K562 (cell line): ENCODE measurements around the gene MLH1. TPM values are rescaled to one million over a fixed set of nuclear protein-coding genes. Genes with fewer than 3 reads are reported as not detected.

Experiments used
- ATAC-seq: fragments of 200-7000 bp; cut with Tn5 transposase; 3 replicates; pipeline ENCODE4 v1.9.1; 2020; ENCODE audit warnings: moderate library complexity
- BruUV-seq: library from RNA; stranded (reverse); fragments of 400-500 nt; replicated peaks from 2 replicates; lab custom pipeline; 2021; lab: Mats Ljungman, UMichigan
- CTCF ChIA-PET: fragments of 300-600 bp; formaldehyde crosslinking; extraction: SDS; loops from one replicate; lab custom pipeline; 2021; ENCODE audit warnings: low intra/inter-chr PET ratio; lab: Yijun Ruan, JAX
- POLR2A ChIA-PET: fragments of 300-600, 350-650 bp; sonication (Branson Sonifier 250); formaldehyde crosslinking; extraction: SDS; loops from one replicate; lab custom pipeline; 2021; ENCODE audit warnings: antibody characterized with exemption, inconsistent platforms; lab: Yijun Ruan, JAX
- DNase-seq, 4 experiments: peaks; one replicate each; pipeline versions ENCODE4 v3.0.0 to v3.0.0-alpha.2; 2011 to 2018; ENCODE audit warnings: low spot score in 3 of 4, mixed read lengths in 3 of 4; ENCODE audit errors: extremely low read depth in 1 of 4
- FAIRE-seq: peaks from 2 replicates; lab custom pipeline; 2011; peaks lifted over from hg19 to GRCh38; lab: Jason Lieb, UNC
- H2AFZ ChIP-seq: 2 replicates; pipeline ENCODE4 v1.6.0; 2011; ENCODE audit warnings: low read depth, low read length, control low read depth, inconsistent platforms
- H3K27ac ChIP-seq: fragments of 200-600 bp; 3 replicates; pipeline ENCODE4 v1.8.0; 2011; ENCODE audit warnings: low read depth, mild to moderate bottlenecking, control low read depth, inconsistent platforms, low read length, moderate library complexity, mixed read lengths; ENCODE audit errors: extremely low read depth
- H3K27me3 ChIP-seq, 2 experiments: fragments of 300-600 bp in 1 of 2; 2 replicates in 1 of 2; 3 replicates in 1 of 2; pipeline versions ENCODE4 v1.6.0 to v1.8.0; 2011; ENCODE audit warnings: inconsistent platforms in 2 of 2, low read length in 2 of 2, mild to moderate bottlenecking in 1 of 2, mixed read lengths in 1 of 2, moderate library complexity in 1 of 2; ENCODE audit not compliant: control insufficient read depth in 2 of 2, insufficient read depth in 2 of 2
- H3K36me3 ChIP-seq: fragments of 300-600 bp; 3 replicates; pipeline ENCODE4 v1.8.0; 2011; ENCODE audit warnings: mild to moderate bottlenecking, low read length, inconsistent platforms; ENCODE audit not compliant: control insufficient read depth, insufficient read depth
- H3K4me1 ChIP-seq, 2 experiments: fragments of 200-600 bp in 1 of 2; replicated peaks in 1 of 2; 2 replicates in 1 of 2; 3 replicates in 1 of 2; pipeline versions ENCODE4 v1.5.1 to v1.8.0; 2011; ENCODE audit warnings: inconsistent platforms in 2 of 2, low read length in 2 of 2, mild to moderate bottlenecking in 1 of 2, mixed read lengths in 1 of 2, moderate library complexity in 1 of 2; ENCODE audit not compliant: control insufficient read depth in 2 of 2, insufficient read depth in 2 of 2
- H3K4me2 ChIP-seq: 2 replicates; pipeline ENCODE4 v1.6.1; 2011; ENCODE audit warnings: low read length, control low read depth, inconsistent platforms, mixed read lengths; ENCODE audit not compliant: insufficient read depth
- H3K4me3 ChIP-seq: fragments of 200-600 bp; sonication (generic), shearing (Covaris generic); 2 replicates; pipeline ENCODE4 v1.5.1; 2016; ENCODE audit warnings: control low read depth, inconsistent platforms
- H3K79me2 ChIP-seq: fragments of 200-600 bp; 3 replicates; pipeline ENCODE4 v1.8.0; 2011; ENCODE audit warnings: low read length, inconsistent platforms; ENCODE audit not compliant: control insufficient read depth, insufficient read depth
- H3K9ac ChIP-seq, 2 experiments: 2 replicates each; pipeline versions ENCODE4 v1.6.0 to v1.6.1; 2011; ENCODE audit warnings: low read depth in 2 of 2, low read length in 2 of 2, control low read depth in 1 of 2, inconsistent platforms in 1 of 2, mild to moderate bottlenecking in 1 of 2, mixed read lengths in 1 of 2; ENCODE audit not compliant: insufficient read depth in 1 of 2
- H3K9me1 ChIP-seq: one replicate; pipeline ENCODE4 v1.6.0; 2011; ENCODE audit warnings: inconsistent platforms, mild to moderate bottlenecking, low read length, moderate library complexity; ENCODE audit not compliant: control insufficient read depth, insufficient read depth
- H3K9me3 ChIP-seq: replicated peaks from 2 replicates; pipeline ENCODE4 v1.5.1; 2011; ENCODE audit warnings: low read depth, low read length, inconsistent platforms; ENCODE audit not compliant: control insufficient read depth, insufficient read depth
- H4K20me1 ChIP-seq: replicated peaks from 2 replicates; pipeline ENCODE4 v1.6.1; 2011; ENCODE audit warnings: low read length, inconsistent platforms, mixed read lengths; ENCODE audit not compliant: control insufficient read depth, insufficient read depth
- BRF1 ChIP-seq: IDR thresholded peaks from 3 replicates; pipeline ENCODE4 v1.6.1; 2011; ENCODE audit warnings: borderline replicate concordance, mild to moderate bottlenecking; ENCODE audit not compliant: insufficient read length; ENCODE audit errors: extremely low read depth
- CHD1 ChIP-seq: fragments of 200-600 bp; sonication (generic); IDR thresholded peaks from one replicate; pipeline ENCODE4 v1.6.1; 2012; ENCODE audit warnings: mild to moderate bottlenecking, moderate library complexity, low read length, inconsistent platforms
- FIP1L1 ChIP-seq: fragments of 200-400 bp; formaldehyde crosslinking; IDR thresholded peaks from 2 replicates; pipeline ENCODE4 v1.6.1; 2018; ENCODE audit warnings: mild to moderate bottlenecking, low read depth, low read length; ENCODE audit not compliant: poor library complexity, severe bottlenecking
- HIVEP1 ChIP-seq: fragments of 250-450 bp; sonication (Bioruptor Pico); IDR thresholded peaks from 2 replicates; pipeline ENCODE4 v1.4.0; 2020; ENCODE audit warnings: mild to moderate bottlenecking
- IRF1 ChIP-seq: sonication (generic); formaldehyde crosslinking; IDR thresholded peaks from 2 replicates; pipeline ENCODE4 v1.8.0; 2022; ENCODE audit warnings: missing genetic modification reagents, mild to moderate bottlenecking, borderline replicate concordance
- KLF1 ChIP-seq: fragments of 450-650 bp; IDR thresholded peaks from 2 replicates; pipeline ENCODE4 v1.6.1; 2016; ENCODE audit warnings: missing genetic modification characterization, missing compliant biosample characterization
- TRIM28 ChIP-seq: fragments of 450-650 bp; IDR thresholded peaks from 2 replicates; pipeline ENCODE4 v1.6.1; 2017
- ZNF133 ChIP-seq: fragments of 250-450 bp; sonication (Bioruptor Pico); IDR thresholded peaks from 2 replicates; pipeline ENCODE4 v1.4.0; 2020; ENCODE audit warnings: mild to moderate bottlenecking
- ZNF197 ChIP-seq: fragments of 200-800 bp; sonication (Bioruptor generic); IDR thresholded peaks from 2 replicates; pipeline ENCODE4 v1.6.1; 2016; ENCODE audit warnings: low read depth, missing genetic modification characterization, missing compliant biosample characterization
- WGBS: fragments of 100-300 bp; shearing (Covaris generic); methylation state at CpG from one replicate; pipeline ENCODE4 v1.1.6; 2016; ENCODE audit warnings: low coverage, mixed read lengths; ENCODE audit not compliant: insufficient coverage; ENCODE audit errors: missing lambda C conversion rate; 5-methylcytosine and 5-hydroxymethylcytosine counted together
- in situ Hi-C: fragments of 300-500 bp; cut with MboI; formaldehyde crosslinking; loops from 4 replicates; pipeline ENCODE4 v1.15.0; 2018; ENCODE audit warnings: inconsistent platforms, mixed read lengths
- intact Hi-C: fragments of 100-400 bp; cut with micrococcal nuclease; formaldehyde crosslinking; loops from 2 replicates; pipeline ENCODE4 v1.14.2; 2022
- polyA plus RNA-seq, 8 experiments: library from polyadenylated mRNA; depleted of rRNA in 4 of 8; stranded (reverse) in 5 of 8; unstranded in 3 of 8; fragments of >200 nt; fragmentation: Nextera tagmentation in 2 of 8; fragmentation: Illumina TruSeq in 1 of 8; extraction: Ambion mirVana in 2 of 8; extraction: Trizol in 1 of 8; gene quantifications; 2 replicates each; pipeline versions ENCODE4 v1.2.1 to v1.2.3, GENCODE V29; 2011 to 2014; ENCODE audit warnings: inconsistent platforms in 1 of 8, missing spikeins in 1 of 8
- total RNA-seq, 7 experiments: library from RNA; depleted of rRNA in 6 of 7; stranded (reverse); fragments of >200 nt in 6 of 7; fragmentation: Illumina TruSeq in 2 of 7; extraction: Trizol in 2 of 7; gene quantifications; 2 replicates each; pipeline versions ENCODE4 v1.2.1 to v1.2.3, GENCODE V29; 2011 to 2021; ENCODE audit warnings: low replicate concordance in 1 of 7
- TF ChIP-seq, protein P1 (sequence below), 2 experiments: fragments of 250-450 bp in 1 of 2; fragments of 450-650 bp in 1 of 2; sonication (Bioruptor Pico) in 1 of 2; IDR thresholded peaks; 2 replicates each; pipeline versions ENCODE4 v1.6.1 to v1.8.0; 2016 to 2021; ENCODE audit warnings: mild to moderate bottlenecking in 2 of 2, moderate library complexity in 2 of 2, missing compliant biosample characterization in 1 of 2, missing genetic modification characterization in 1 of 2
- TF ChIP-seq, protein P2 (sequence below): fragments of 450-650 bp; formaldehyde crosslinking; IDR thresholded peaks from 2 replicates; pipeline ENCODE4 v1.4.0; 2020; ENCODE audit warnings: mild to moderate bottlenecking, moderate library complexity
- TF ChIP-seq, protein P3 (sequence below): fragments of 450-650 bp; IDR thresholded peaks from 2 replicates; pipeline ENCODE4 v1.6.1; 2017; ENCODE audit warnings: antibody characterized with exemption, mild to moderate bottlenecking
- TF ChIP-seq, protein P4 (sequence below): sonication (generic); formaldehyde crosslinking; IDR thresholded peaks from 2 replicates; pipeline ENCODE4 v1.8.1; 2023; ENCODE audit warnings: mild to moderate bottlenecking, missing genetic modification reagents

The MLH1 gene
- total and polyA plus RNA-seq, 9 of the 15 experiments (the other 6 are each of a cell fraction or from before 2014, with no cell fraction given): 76.4 to 155 (median 117) TPM

DNA sequence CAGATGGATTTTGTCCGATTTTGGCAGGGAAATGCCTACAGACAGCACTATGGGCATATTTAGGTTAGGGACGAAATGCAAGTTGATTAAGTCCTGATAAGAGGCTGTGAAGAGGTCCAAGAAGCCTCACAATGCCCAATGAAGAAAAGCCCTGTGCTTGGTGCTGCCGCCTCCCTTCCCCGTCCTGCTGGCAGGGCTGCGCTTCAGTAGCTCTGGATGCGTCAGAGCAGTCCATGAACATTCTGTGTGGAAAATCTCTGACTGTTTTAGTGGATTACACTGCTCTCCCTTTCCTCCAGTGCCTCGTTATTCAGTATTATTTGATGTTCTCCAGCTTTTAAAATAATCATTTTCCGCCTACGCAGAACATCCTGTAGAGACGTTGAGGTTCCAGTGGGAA, 39.6 kb downstream of the MLH1 start:
- Histone ChIP-seq H3K4me1 (peaks cover 2 to 3% of the 10 kb centered on the region in 2 experiments; a peak in 3 of 5 replicates), H3K4me3 (no peak overlapping the region), H3K36me3 (peaks cover 95% of the 10 kb centered on the region), H3K9me3 (peaks cover 3% of the 10 kb centered on the region), H3K9ac (no peak overlapping the region), H3K27me3 (no peaks in the 10 kb centered on the region), H4K20me1 (no peaks in the 10 kb centered on the region), H3K4me2 (no peak overlapping the region), H3K79me2 (no peaks in the 10 kb centered on the region), H3K9me1 (no peaks in the 10 kb centered on the region), H2AFZ (no peak overlapping the region), H3K27ac (no peak overlapping the region)
- no peak for FAIRE-seq
- intact Hi-C loops: no loop called here
- DNase-seq: no peak
- no TSS peak for BruUV-seq
- WGBS: 96% methylated on average over 10 of the region's 10 CpGs
- ATAC-seq: no peak
- CTCF ChIA-PET: no interaction called here
- in situ Hi-C loops: no loop called here
- POLR2A ChIA-PET: interaction anchor here (0.6 kb wide), 2 partner anchors 27 to 128 kb away, joined by 3 read pairs; no protein-coding TSS in a partner anchor
- no peak for TF ChIP-seq CHD1
- TF ChIP-seq BRF1: no peak
- no peak for TF ChIP-seq HIVEP1 (CRISPR knock-in tag)
- TF ChIP-seq, protein P1, sequence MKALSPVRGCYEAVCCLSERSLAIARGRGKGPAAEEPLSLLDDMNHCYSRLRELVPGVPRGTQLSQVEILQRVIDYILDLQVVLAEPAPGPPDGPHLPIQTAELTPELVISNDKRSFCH (CRISPR knock-in tag; IDR thresholded peaks at IDR 0.05): no peak
- TF ChIP-seq, protein P1 (tag; IDR thresholded peaks at IDR 0.05): no peak
- TF ChIP-seq IRF1 (CRISPR knock-in tag): no peak
- TF ChIP-seq, protein P2, sequence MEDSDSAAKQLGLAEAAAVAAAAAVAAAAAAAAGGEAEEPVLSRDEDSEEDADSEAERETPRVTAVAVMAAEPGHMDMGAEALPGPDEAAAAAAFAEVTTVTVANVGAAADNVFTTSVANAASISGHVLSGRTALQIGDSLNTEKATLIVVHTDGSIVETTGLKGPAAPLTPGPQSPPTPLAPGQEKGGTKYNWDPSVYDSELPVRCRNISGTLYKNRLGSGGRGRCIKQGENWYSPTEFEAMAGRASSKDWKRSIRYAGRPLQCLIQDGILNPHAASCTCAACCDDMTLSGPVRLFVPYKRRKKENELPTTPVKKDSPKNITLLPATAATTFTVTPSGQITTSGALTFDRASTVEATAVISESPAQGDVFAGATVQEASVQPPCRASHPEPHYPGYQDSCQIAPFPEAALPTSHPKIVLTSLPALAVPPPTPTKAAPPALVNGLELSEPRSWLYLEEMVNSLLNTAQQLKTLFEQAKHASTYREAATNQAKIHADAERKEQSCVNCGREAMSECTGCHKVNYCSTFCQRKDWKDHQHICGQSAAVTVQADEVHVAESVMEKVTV (CRISPR knock-in tag): no peak
- TF ChIP-seq ZNF197 (CRISPR knock-in tag): no peak
- TF ChIP-seq, protein P3, sequence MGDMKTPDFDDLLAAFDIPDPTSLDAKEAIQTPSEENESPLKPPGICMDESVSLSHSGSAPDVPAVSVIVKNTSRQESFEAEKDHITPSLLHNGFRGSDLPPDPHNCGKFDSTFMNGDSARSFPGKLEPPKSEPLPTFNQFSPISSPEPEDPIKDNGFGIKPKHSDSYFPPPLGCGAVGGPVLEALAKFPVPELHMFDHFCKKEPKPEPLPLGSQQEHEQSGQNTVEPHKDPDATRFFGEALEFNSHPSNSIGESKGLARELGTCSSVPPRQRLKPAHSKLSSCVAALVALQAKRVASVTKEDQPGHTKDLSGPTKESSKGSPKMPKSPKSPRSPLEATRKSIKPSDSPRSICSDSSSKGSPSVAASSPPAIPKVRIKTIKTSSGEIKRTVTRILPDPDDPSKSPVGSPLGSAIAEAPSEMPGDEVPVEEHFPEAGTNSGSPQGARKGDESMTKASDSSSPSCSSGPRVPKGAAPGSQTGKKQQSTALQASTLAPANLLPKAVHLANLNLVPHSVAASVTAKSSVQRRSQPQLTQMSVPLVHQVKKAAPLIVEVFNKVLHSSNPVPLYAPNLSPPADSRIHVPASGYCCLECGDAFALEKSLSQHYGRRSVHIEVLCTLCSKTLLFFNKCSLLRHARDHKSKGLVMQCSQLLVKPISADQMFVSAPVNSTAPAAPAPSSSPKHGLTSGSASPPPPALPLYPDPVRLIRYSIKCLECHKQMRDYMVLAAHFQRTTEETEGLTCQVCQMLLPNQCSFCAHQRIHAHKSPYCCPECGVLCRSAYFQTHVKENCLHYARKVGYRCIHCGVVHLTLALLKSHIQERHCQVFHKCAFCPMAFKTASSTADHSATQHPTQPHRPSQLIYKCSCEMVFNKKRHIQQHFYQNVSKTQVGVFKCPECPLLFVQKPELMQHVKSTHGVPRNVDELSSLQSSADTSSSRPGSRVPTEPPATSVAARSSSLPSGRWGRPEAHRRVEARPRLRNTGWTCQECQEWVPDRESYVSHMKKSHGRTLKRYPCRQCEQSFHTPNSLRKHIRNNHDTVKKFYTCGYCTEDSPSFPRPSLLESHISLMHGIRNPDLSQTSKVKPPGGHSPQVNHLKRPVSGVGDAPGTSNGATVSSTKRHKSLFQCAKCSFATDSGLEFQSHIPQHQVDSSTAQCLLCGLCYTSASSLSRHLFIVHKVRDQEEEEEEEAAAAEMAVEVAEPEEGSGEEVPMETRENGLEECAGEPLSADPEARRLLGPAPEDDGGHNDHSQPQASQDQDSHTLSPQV: no peak
- TF ChIP-seq FIP1L1: no peak
- TF ChIP-seq TRIM28: no peak
- no peak for TF ChIP-seq ZNF133 (CRISPR knock-in tag)
- TF ChIP-seq KLF1 (tag): no peak
- TF ChIP-seq, protein P4, sequence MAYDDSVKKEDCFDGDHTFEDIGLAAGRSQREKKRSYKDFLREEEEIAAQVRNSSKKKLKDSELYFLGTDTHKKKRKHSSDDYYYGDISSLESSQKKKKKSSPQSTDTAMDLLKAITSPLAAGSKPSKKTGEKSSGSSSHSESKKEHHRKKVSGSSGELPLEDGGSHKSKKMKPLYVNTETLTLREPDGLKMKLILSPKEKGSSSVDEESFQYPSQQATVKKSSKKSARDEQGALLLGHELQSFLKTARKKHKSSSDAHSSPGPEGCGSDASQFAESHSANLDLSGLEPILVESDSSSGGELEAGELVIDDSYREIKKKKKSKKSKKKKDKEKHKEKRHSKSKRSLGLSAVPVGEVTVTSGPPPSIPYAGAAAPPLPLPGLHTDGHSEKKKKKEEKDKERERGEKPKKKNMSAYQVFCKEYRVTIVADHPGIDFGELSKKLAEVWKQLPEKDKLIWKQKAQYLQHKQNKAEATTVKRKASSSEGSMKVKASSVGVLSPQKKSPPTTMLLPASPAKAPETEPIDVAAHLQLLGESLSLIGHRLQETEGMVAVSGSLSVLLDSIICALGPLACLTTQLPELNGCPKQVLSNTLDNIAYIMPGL: no peak
